Measurements from ENCODE around the gene IFITM1.
A peak's percentile ranks its signal among the peaks of the same experiment; 100 is the strongest.

DNA sequence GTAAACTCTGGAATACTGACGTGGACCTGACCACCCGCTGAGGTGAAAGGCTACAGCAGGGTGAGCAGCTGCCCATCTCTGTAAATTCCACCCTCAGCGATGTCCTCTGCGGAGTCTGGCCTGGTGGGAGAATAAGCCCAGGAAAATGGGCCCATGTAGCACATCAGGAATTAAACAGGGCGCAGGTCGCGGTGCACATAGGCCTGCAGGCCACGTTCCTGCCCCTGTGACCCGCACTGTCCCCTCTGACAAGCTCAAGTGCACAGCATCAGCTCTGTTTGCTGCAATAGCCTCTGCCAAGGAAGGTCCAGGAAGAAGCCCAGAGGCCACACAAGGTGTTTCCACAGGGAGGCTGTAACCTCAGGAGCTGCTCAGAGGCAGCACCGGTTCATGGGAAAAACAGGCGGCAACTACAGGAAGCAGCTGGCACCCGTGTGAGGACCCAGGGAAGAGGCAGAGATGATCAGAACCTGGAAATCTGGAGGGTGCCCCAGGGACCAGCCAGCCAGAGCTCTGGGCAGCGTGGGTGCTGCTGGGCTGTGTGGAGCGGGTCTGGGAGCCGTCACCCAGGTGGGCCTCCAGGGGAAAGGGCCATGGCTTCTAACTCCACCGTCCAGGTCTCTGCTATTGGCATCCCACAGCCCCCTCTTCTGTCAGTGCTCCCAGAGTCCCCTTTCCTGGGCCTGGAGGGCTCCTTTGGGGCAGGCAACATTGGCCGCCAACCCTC, 7.0 kb upstream of the IFITM1 start:
- TF ChIP-seq, protein P1, sequence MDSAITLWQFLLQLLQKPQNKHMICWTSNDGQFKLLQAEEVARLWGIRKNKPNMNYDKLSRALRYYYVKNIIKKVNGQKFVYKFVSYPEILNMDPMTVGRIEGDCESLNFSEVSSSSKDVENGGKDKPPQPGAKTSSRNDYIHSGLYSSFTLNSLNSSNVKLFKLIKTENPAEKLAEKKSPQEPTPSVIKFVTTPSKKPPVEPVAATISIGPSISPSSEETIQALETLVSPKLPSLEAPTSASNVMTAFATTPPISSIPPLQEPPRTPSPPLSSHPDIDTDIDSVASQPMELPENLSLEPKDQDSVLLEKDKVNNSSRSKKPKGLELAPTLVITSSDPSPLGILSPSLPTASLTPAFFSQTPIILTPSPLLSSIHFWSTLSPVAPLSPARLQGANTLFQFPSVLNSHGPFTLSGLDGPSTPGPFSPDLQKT (CRISPR knock-in tag; IDR thresholded peaks at IDR 0.05; ENCODE audit: borderline replicate concordance): no peak
- 0 out of 2 replicates have a peak, but pooled peaks have one; percentile 16 for TF ChIP-seq SAP130 (CRISPR knock-in tag; IDR thresholded peaks at IDR 0.05; ENCODE audit: low read depth)
- TF ChIP-seq, protein P2, sequence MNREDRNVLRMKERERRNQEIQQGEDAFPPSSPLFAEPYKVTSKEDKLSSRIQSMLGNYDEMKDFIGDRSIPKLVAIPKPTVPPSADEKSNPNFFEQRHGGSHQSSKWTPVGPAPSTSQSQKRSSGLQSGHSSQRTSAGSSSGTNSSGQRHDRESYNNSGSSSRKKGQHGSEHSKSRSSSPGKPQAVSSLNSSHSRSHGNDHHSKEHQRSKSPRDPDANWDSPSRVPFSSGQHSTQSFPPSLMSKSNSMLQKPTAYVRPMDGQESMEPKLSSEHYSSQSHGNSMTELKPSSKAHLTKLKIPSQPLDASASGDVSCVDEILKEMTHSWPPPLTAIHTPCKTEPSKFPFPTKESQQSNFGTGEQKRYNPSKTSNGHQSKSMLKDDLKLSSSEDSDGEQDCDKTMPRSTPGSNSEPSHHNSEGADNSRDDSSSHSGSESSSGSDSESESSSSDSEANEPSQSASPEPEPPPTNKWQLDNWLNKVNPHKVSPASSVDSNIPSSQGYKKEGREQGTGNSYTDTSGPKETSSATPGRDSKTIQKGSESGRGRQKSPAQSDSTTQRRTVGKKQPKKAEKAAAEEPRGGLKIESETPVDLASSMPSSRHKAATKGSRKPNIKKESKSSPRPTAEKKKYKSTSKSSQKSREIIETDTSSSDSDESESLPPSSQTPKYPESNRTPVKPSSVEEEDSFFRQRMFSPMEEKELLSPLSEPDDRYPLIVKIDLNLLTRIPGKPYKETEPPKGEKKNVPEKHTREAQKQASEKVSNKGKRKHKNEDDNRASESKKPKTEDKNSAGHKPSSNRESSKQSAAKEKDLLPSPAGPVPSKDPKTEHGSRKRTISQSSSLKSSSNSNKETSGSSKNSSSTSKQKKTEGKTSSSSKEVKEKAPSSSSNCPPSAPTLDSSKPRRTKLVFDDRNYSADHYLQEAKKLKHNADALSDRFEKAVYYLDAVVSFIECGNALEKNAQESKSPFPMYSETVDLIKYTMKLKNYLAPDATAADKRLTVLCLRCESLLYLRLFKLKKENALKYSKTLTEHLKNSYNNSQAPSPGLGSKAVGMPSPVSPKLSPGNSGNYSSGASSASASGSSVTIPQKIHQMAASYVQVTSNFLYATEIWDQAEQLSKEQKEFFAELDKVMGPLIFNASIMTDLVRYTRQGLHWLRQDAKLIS (CRISPR knock-in tag; IDR thresholded peaks at IDR 0.05): no peak
- TF ChIP-seq GTF3A (CRISPR knock-in tag; conservative IDR thresholded peaks at IDR 0.05): no peak
- TF ChIP-seq, protein P3, sequence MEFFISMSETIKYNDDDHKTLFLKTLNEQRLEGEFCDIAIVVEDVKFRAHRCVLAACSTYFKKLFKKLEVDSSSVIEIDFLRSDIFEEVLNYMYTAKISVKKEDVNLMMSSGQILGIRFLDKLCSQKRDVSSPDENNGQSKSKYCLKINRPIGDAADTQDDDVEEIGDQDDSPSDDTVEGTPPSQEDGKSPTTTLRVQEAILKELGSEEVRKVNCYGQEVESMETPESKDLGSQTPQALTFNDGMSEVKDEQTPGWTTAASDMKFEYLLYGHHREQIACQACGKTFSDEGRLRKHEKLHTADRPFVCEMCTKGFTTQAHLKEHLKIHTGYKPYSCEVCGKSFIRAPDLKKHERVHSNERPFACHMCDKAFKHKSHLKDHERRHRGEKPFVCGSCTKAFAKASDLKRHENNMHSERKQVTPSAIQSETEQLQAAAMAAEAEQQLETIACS (CRISPR knock-in tag; IDR thresholded peaks at IDR 0.05): no peak
- no peak for TF ChIP-seq TGIF2 (CRISPR knock-in tag; IDR thresholded peaks at IDR 0.05)
- no peak for TF ChIP-seq MXI1 (IDR thresholded peaks at IDR 0.05; ENCODE audit: borderline replicate concordance, low read depth, low read length)
- no peak for TF ChIP-seq MBNL3 (CRISPR knock-in tag; conservative IDR thresholded peaks at IDR 0.05)
- TF ChIP-seq, protein P4, sequence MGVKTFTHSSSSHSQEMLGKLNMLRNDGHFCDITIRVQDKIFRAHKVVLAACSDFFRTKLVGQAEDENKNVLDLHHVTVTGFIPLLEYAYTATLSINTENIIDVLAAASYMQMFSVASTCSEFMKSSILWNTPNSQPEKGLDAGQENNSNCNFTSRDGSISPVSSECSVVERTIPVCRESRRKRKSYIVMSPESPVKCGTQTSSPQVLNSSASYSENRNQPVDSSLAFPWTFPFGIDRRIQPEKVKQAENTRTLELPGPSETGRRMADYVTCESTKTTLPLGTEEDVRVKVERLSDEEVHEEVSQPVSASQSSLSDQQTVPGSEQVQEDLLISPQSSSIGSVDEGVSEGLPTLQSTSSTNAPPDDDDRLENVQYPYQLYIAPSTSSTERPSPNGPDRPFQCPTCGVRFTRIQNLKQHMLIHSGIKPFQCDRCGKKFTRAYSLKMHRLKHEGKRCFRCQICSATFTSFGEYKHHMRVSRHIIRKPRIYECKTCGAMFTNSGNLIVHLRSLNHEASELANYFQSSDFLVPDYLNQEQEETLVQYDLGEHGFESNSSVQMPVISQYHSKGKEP (CRISPR knock-in tag; IDR thresholded peaks at IDR 0.05): no peak
- no peak for TF ChIP-seq ETV6 (CRISPR knock-in tag; conservative IDR thresholded peaks at IDR 0.05)
